Neutrophil (primary cell): ENCODE data around the gene WDR27.

Experiments
- H3K27ac ChIP-seq: fragments of 200-600 bp; sonication (generic); 2 replicates; pipeline ENCODE4 v1.5.1; 2016; ENCODE audit warnings: mild to moderate bottlenecking, moderate library complexity
- H3K27me3 ChIP-seq: fragments of 200-600 bp; sonication (generic); 2 replicates; pipeline ENCODE4 v1.6.0; 2016; ENCODE audit warnings: mild to moderate bottlenecking
- H3K36me3 ChIP-seq: fragments of 200-600 bp; sonication (generic); 2 replicates; pipeline ENCODE4 v1.5.1; 2017
- H3K4me1 ChIP-seq, 2 experiments: fragments of 200-600 bp in 1 of 2; sonication (generic) in 1 of 2; 1 replicate in 1 of 2; 2 replicates in 1 of 2; pipeline versions ENCODE4 v1.5.1 to v1.6.1; 2013 to 2016; ENCODE audit warnings: low read depth in 1 of 2, low read length in 1 of 2, mild to moderate bottlenecking in 1 of 2, moderate library complexity in 1 of 2; ENCODE audit not compliant: control insufficient read depth in 1 of 2, insufficient read depth in 1 of 2
- H3K4me3 ChIP-seq, 2 experiments: fragments of 200-600 bp in 1 of 2; sonication (generic) in 1 of 2; 1 replicate in 1 of 2; 2 replicates in 1 of 2; pipeline ENCODE4 v1.5.1; 2013 to 2016; ENCODE audit warnings: low read depth in 1 of 2, low read length in 1 of 2, mild to moderate bottlenecking in 1 of 2, moderate library complexity in 1 of 2
- H3K9me3 ChIP-seq: fragments of 200-600 bp; sonication (generic); 2 replicates; pipeline ENCODE4 v1.5.1; 2016
- TF ChIP-seq, protein P1 (sequence below): fragments of 200-600 bp; sonication (generic); IDR thresholded peaks from 2 replicates; pipeline ENCODE4 v1.5.1; 2016; ENCODE audit warnings: antibody characterized with exemption

The WDR27 gene

DNA sequence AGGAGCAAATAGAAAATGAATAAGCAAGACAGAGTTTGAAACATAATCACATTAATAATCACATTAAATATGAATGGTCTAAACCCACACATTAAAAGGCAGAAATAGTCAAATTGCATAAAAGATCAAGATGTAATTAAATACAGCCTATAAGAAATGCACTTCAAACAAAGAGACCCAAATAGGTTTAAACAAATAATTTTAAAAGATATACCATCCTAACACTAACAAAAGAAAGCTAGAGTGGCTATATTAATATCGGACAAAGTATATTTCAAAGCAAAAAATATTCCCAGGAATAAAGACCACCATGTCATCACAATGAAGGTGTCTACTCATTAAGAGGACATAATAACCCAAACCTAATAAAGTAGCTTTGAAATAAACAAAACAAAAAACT, 140.2 kb downstream of the WDR27 start:
- Histone ChIP-seq H3K27me3 (no peaks in the 10 kb centered on the region), H3K36me3 (no peaks in the 10 kb centered on the region), H3K27ac (no peak overlapping the region), H3K4me3 (no peak overlapping the region), H3K4me1 (no peaks in the 10 kb centered on the region), H3K9me3 (no peaks in the 10 kb centered on the region)
- TF ChIP-seq, protein P1, sequence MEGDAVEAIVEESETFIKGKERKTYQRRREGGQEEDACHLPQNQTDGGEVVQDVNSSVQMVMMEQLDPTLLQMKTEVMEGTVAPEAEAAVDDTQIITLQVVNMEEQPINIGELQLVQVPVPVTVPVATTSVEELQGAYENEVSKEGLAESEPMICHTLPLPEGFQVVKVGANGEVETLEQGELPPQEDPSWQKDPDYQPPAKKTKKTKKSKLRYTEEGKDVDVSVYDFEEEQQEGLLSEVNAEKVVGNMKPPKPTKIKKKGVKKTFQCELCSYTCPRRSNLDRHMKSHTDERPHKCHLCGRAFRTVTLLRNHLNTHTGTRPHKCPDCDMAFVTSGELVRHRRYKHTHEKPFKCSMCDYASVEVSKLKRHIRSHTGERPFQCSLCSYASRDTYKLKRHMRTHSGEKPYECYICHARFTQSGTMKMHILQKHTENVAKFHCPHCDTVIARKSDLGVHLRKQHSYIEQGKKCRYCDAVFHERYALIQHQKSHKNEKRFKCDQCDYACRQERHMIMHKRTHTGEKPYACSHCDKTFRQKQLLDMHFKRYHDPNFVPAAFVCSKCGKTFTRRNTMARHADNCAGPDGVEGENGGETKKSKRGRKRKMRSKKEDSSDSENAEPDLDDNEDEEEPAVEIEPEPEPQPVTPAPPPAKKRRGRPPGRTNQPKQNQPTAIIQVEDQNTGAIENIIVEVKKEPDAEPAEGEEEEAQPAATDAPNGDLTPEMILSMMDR = no peak

DNA sequence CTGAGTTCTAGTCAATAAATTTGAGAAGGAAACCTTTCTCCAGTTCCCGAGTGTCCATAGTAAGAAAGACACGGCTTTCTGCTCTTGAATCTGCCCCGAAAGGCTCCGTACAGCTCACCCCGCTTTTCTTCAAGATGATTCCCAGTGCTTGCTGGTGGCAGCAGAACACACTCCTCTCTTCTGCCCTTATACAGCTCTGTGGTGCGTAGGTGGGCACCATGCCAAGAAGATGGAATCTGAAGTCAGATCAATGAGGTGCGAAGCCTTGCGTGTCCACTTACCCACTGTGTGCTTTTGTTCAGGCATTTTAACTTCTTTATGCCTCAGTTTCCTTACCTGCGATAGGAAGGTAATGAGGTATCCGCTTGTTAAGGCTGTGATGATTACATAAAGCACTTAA, 142.2 kb downstream of the WDR27 start:
- TF ChIP-seq, protein P1 = no peak
- Histone ChIP-seq H3K27me3 (no peaks in the 10 kb centered on the region), H3K4me1 (no peaks in the 10 kb centered on the region), H3K9me3 (no peaks in the 10 kb centered on the region), H3K27ac (no peak overlapping the region), H3K4me3 (no peak overlapping the region), H3K36me3 (no peaks in the 10 kb centered on the region)

DNA sequence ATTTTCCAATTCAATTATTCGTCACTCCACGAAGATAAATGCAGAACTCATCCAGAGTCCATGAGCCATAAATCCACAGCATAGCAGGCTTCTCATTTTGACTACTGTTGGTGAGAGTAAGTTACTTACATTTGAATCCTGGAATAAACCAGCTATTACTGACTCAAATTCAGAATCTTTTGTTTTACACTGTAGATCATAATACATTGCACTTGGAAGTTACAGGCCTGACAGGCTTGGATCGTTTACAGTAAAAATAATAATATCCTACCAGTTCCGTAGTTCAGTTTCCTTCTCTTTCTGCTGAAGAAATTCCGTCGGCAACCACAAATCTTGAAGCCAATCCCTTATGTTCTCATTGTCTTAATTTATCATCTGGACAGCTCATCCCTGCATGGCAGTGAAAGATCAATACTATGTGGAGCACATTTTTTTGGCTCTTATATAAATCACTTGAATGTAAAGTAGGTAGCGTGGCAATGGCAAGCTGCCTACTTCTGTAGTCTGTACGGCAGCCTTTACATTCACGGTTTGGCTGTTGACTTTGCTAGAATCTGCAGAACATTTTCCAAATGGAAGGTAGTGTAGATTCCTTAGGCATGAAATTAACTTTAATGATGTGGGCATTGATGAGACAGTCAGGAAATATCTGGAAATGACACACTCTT, 142.9 kb downstream of the WDR27 start:
- TF ChIP-seq, protein P1 = no peak
- Histone ChIP-seq H3K9me3 (no peaks in the 10 kb centered on the region), H3K27me3 (no peaks in the 10 kb centered on the region), H3K36me3 (no peaks in the 10 kb centered on the region), H3K4me1 (no peaks in the 10 kb centered on the region), H3K27ac (no peak overlapping the region), H3K4me3 (no peak overlapping the region)

DNA sequence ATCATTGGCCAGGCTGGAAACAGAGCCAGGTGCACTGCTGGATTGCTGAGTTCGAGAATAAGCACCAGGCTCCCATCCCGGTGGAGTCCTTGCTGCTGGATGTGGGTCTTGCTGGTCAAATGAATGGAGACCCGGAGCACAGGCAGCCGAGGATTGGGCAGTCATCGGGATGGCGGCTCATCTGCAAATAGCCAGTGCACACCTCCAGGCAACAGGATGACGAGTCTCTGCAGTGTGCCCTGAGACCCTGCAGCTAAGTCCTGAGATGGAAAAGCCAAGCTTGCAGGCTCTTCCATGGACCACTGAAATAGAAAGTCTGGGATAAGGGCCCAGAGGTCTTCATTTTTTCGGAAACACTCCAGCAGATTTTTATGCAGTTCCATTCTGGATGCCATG, 143.5 kb downstream of the WDR27 start:
- H3K4me3 ChIP-seq = no peak overlapping the region
- H3K36me3 ChIP-seq = no peaks in the 10 kb centered on the region
- TF ChIP-seq, protein P1 = no peak
- no peaks in the 10 kb centered on the region for H3K9me3 ChIP-seq
- no peak overlapping the region for H3K27ac ChIP-seq
- no peaks in the 10 kb centered on the region for H3K27me3 ChIP-seq
- H3K4me1 ChIP-seq = no peaks in the 10 kb centered on the region

DNA sequence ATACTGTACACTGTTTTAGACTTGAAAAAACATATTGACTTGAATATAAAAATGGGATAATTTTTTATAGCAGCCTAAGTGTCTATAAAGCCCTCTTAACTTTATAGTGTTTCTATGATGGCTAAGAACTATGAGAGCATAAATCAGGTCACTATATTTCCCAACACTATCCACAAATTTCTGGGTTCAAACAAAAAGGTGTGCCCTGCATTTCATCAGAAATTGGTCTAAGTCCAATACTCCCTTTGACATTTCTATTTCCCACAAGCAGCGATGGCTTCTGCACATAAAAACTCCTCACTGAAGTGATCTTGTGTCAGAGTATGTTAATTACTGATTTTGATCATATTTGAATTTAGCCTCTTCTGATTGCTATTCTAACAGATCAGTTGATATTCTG, 143.9 kb downstream of the WDR27 start:
- TF ChIP-seq, protein P1 = no peak
- H3K9me3 ChIP-seq = no peaks in the 10 kb centered on the region
- no peak overlapping the region for H3K4me3 ChIP-seq
- no peaks in the 10 kb centered on the region for H3K27me3 ChIP-seq
- H3K4me1 ChIP-seq = no peaks in the 10 kb centered on the region
- H3K36me3 ChIP-seq = no peaks in the 10 kb centered on the region
- H3K27ac ChIP-seq = no peak overlapping the region
